RKO (cell line): ENCODE results near the gene DNAAF3.
"Not testable (repeated sequence)": the region's sequence is repeated elsewhere in the genome, so short reads cannot be mapped to it uniquely, and the experiment has no call there.

ENCODE experiments used
- DNase-seq: peaks from one replicate; pipeline ENCODE4 v3.0.0-alpha.2; 2016; ENCODE audit warnings: low spot score

Gene DNAAF3

GRCh38 chr19:55175117-55175867, 8.9 kb upstream of the DNAAF3 start:
- no peak for DNase-seq

- no peak for DNase-seq
Observed at GRCh38 chr19:55174425-55175116, 8.2 kb upstream of the DNAAF3 start.

GRCh38 chr19:55173714-55174409, 7.4 kb upstream of the DNAAF3 start:
- DNase-seq = no peak

- no peak for DNase-seq
Observed at GRCh38 chr19:55173186-55173713, 6.8 kb upstream of the DNAAF3 start.

GRCh38 chr19:55172741-55173140, 6.3 kb upstream of the DNAAF3 start:
- peak; percentile 51 for DNase-seq

GRCh38 chr19:55172318-55172717, 5.9 kb upstream of the DNAAF3 start:
- not testable (repeated sequence) for DNase-seq

GRCh38 chr19:55171440-55171839, 5.0 kb upstream of the DNAAF3 start:
- DNase-seq = no peak

GRCh38 chr19:55169136-55169535, 2.7 kb upstream of the DNAAF3 start:
- DNase-seq = no peak

GRCh38 chr19:55165952-55166529, 372 bp downstream of the DNAAF3 start:
- DNase-seq = peak; percentile 94

GRCh38 chr19:55161571-55162322, 4.7 kb downstream of the DNAAF3 start:
- no peak for DNase-seq

- no peak for DNase-seq
Observed at GRCh38 chr19:55160986-55161365, 5.4 kb downstream of the DNAAF3 start.

GRCh38 chr19:55160128-55160985, 6.1 kb downstream of the DNAAF3 start:
- DNase-seq = peak; percentile 92

GRCh38 chr19:55158848-55159749, 7.3 kb downstream of the DNAAF3 start:
- peak; percentile 78 for DNase-seq

GRCh38 chr19:55158423-55158822, 8.0 kb downstream of the DNAAF3 start:
- no peak for DNase-seq

- no peak for DNase-seq
Observed at GRCh38 chr19:55157064-55157908, 9.1 kb downstream of the DNAAF3 start, which contains the start of gene TNNI3. Gene TNNI3 (minus strand): TSS chr19:55157732. CDS start chr19:55157589, 143 bp downstream.

- DNase-seq = peak; percentile 71
Observed at GRCh38 chr19:55156202-55157063, 10.0 kb downstream of the DNAAF3 start.

GRCh38 chr19:55155784-55156183, 10.6 kb downstream of the DNAAF3 start:
- not testable (repeated sequence) for DNase-seq
